Liver (tissue), 9 donors: ENCODE results near the gene RNGTT. TPM values are rescaled to one million over a fixed set of nuclear protein-coding genes. Genes with fewer than 3 reads are reported as not detected.

Source experiments
- DNase-seq: peaks from one replicate; pipeline ENCODE4 v3.0.0-alpha.2; 2017; ENCODE audit warnings: low spot score
- H3K27ac ChIP-seq, 2 donors: one replicate each; pipeline ENCODE4 v1.7.0; 2013; ENCODE audit warnings: inconsistent platforms in 2 of 2, low read length in 2 of 2, control low read depth in 1 of 2, low read depth in 1 of 2, mild to moderate bottlenecking in 1 of 2
- H3K27me3 ChIP-seq, 4 donors: one replicate each; pipeline versions ENCODE4 v1.6.1 to v1.7.0; 2013; ENCODE audit warnings: low read length in 3 of 4, inconsistent platforms in 1 of 4, mild to moderate bottlenecking in 1 of 4, moderate library complexity in 1 of 4; ENCODE audit not compliant: control insufficient read depth in 4 of 4, insufficient read depth in 4 of 4
- H3K36me3 ChIP-seq, 4 donors: one replicate each; pipeline versions ENCODE4 v1.6.1 to v1.7.0; 2013; ENCODE audit warnings: low read length in 3 of 4, mild to moderate bottlenecking in 3 of 4, low read depth in 1 of 4, moderate library complexity in 1 of 4; ENCODE audit not compliant: control insufficient read depth in 4 of 4, insufficient read depth in 3 of 4
- H3K4me1 ChIP-seq, 4 donors: one replicate each; pipeline versions ENCODE4 v1.6.1 to v1.7.0; 2013; ENCODE audit warnings: low read length in 3 of 4, mild to moderate bottlenecking in 3 of 4, moderate library complexity in 1 of 4; ENCODE audit not compliant: control insufficient read depth in 4 of 4, insufficient read depth in 4 of 4
- H3K4me3 ChIP-seq, 3 donors: one replicate each; pipeline versions ENCODE4 v1.6.1 to v1.7.0; 2013; ENCODE audit warnings: low read length in 3 of 3, control low read depth in 1 of 3, low read depth in 1 of 3, mild to moderate bottlenecking in 1 of 3
- H3K9ac ChIP-seq, 2 donors: one replicate each; pipeline ENCODE4 v1.7.0; 2013; ENCODE audit warnings: low read length in 2 of 2, mild to moderate bottlenecking in 2 of 2, moderate library complexity in 2 of 2, control low read depth in 1 of 2, low read depth in 1 of 2
- H3K9me3 ChIP-seq, 4 donors: one replicate each; pipeline versions ENCODE4 v1.6.1 to v1.7.0; 2013; ENCODE audit warnings: low read length in 3 of 4; ENCODE audit not compliant: control insufficient read depth in 4 of 4
- ATF3 ChIP-seq: IDR thresholded peaks from 2 replicates; pipeline ENCODE4 v1.6.1; 2016; ENCODE audit warnings: antibody characterized with exemption
- FOXA2 ChIP-seq: IDR thresholded peaks from 2 replicates; pipeline ENCODE4 v1.6.1; 2016; ENCODE audit warnings: antibody characterized with exemption
- HNF4A ChIP-seq, 2 donors: conservative IDR thresholded peaks; 2 replicates each; pipeline ENCODE4 v1.6.1; 2016; ENCODE audit warnings: antibody characterized with exemption in 2 of 2, mild to moderate bottlenecking in 2 of 2
- HNF4G ChIP-seq: IDR thresholded peaks from 2 replicates; pipeline ENCODE4 v1.6.1; 2016; ENCODE audit warnings: antibody characterized with exemption
- JUND ChIP-seq, 2 donors: IDR thresholded peaks; 2 replicates each; pipeline ENCODE4 v1.6.1; 2016; ENCODE audit warnings: antibody characterized with exemption in 2 of 2
- NR2F2 ChIP-seq: IDR thresholded peaks from 2 replicates; pipeline ENCODE4 v1.6.1; 2016; ENCODE audit warnings: antibody characterized with exemption
- RAD21 ChIP-seq, 2 donors: IDR thresholded peaks; 2 replicates each; pipeline ENCODE4 v1.6.1; 2016; ENCODE audit warnings: antibody characterized with exemption in 2 of 2, mild to moderate bottlenecking in 2 of 2
- REST ChIP-seq: IDR thresholded peaks from 2 replicates; pipeline ENCODE4 v1.6.1; 2016; ENCODE audit warnings: antibody characterized with exemption, mild to moderate bottlenecking
- RXRA ChIP-seq, 2 donors: IDR thresholded peaks; 2 replicates each; pipeline ENCODE4 v1.6.1; 2017 to 2018; ENCODE audit warnings: antibody characterized with exemption in 2 of 2, mild to moderate bottlenecking in 1 of 2
- SP1 ChIP-seq: IDR thresholded peaks from 2 replicates; pipeline ENCODE4 v1.6.1; 2018; ENCODE audit warnings: antibody characterized with exemption, mild to moderate bottlenecking
- TAF1 ChIP-seq: conservative IDR thresholded peaks from 2 replicates; pipeline ENCODE4 v1.6.1; 2016; ENCODE audit warnings: antibody characterized with exemption, mild to moderate bottlenecking
- YY1 ChIP-seq: IDR thresholded peaks from 2 replicates; pipeline ENCODE4 v1.6.1; 2016; ENCODE audit warnings: antibody characterized with exemption, mild to moderate bottlenecking
- ZBTB33 ChIP-seq: IDR thresholded peaks from 2 replicates; pipeline ENCODE4 v1.6.1; 2016; ENCODE audit warnings: antibody characterized with exemption
- WGBS: extraction: QIAGEN DNeasy Blood & Tissue Kit; methylation state at CpG from one replicate; pipeline ENCODE4 v1.1.7; 2013; 5-methylcytosine and 5-hydroxymethylcytosine counted together
- polyA plus RNA-seq, 2 donors: library from polyadenylated mRNA; stranded (reverse) in 1 of 2; unstranded in 1 of 2; fragments of 200-250 nt in 1 of 2; fragments of >200 nt in 1 of 2; fragmentation: Nextera tagmentation in 1 of 2; extraction: Ambion mirVana in 1 of 2; gene quantifications; one replicate each; pipeline versions ENCODE4 v1.2.1 to v1.2.3, GENCODE V29; 2013 to 2015
- total RNA-seq, 2 donors: library from RNA; depleted of rRNA; stranded (reverse); fragments of >200 nt; gene quantifications; one replicate each; pipeline ENCODE4 v1.2.3, GENCODE V29; 2014
- donor health status: healthy.
- donor health status: healthy.
- donor health status: healthy.
- donor health status: healthy.
- donor health status: healthy.

The RNGTT gene
- total and polyA plus RNA-seq, 4 donors: 4.1 to 20.8 (median 7.2) TPM

GRCh38 chr6:88641178-88641903 is 322.1 kb downstream of the RNGTT start:
- Histone ChIP-seq H3K9me3 (no peaks in the 10 kb centered on the region), H3K27ac (no peak overlapping the region), H3K4me1 (no peaks in the 10 kb centered on the region), H3K36me3 (no peaks in the 10 kb centered on the region), H3K9ac (no peak overlapping the region), H3K4me3 (no peak overlapping the region), H3K27me3 (no peaks in the 10 kb centered on the region)
- 95% methylated on average over 7 of the region's 7 CpGs for WGBS
- TF ChIP-seq ATF3 (no peak), ZBTB33 (no peak), NR2F2 (no peak), SP1 (no peak)
- DNase-seq: no peak

- no peak overlapping the region for H3K27ac ChIP-seq
- no peaks in the 10 kb centered on the region for H3K4me1 ChIP-seq
- TF ChIP-seq REST: no peak
- TF ChIP-seq RXRA (IDR thresholded peaks at IDR 0.05): no peak
- TF ChIP-seq FOXA2: no peak
- TF ChIP-seq HNF4G: no peak
- TF ChIP-seq SP1: no peak
- TF ChIP-seq TAF1: no peak
- TF ChIP-seq HNF4A (conservative IDR thresholded peaks at IDR 0.05): no peak
- TF ChIP-seq JUND (IDR thresholded peaks at IDR 0.05): no peak
- no peak for TF ChIP-seq YY1
- TF ChIP-seq RAD21 (IDR thresholded peaks at IDR 0.05): no peak
- no peaks in the 10 kb centered on the region for H3K36me3 ChIP-seq
- DNase-seq: no peak
- H3K27me3 ChIP-seq: no peaks in the 10 kb centered on the region
- H3K9me3 ChIP-seq: no peaks in the 10 kb centered on the region
- 88% methylated on average over 2 of the region's 2 CpGs for WGBS
- H3K9ac ChIP-seq: no peak overlapping the region
- no peak overlapping the region for H3K4me3 ChIP-seq
Observed at GRCh38 chr6:88637761-88638545, 325.5 kb downstream of the RNGTT start.
